Central memory CD8-positive, alpha-beta T cell (primary cell): ENCODE measurements around the gene SLC25A15.
A peak's percentile ranks its signal among the peaks of the same experiment; 100 is the strongest.
"Not testable (repeated sequence)": the region's sequence is repeated elsewhere in the genome, so short reads cannot be mapped to it uniquely, and the experiment has no call there.

ENCODE experiments used
- ATAC-seq: fragments of 150-1000 bp; cut with Tn5 transposase; replicated peaks from 2 replicates; pipeline ENCODE4 v1.10.0; 2022; ENCODE audit warnings: mild to moderate bottlenecking, moderate FRiP score, moderate number of reproducible peaks; ENCODE audit not compliant: poor library complexity, severe bottlenecking; ENCODE audit errors: extremely low read depth
- DNase-seq, 2 donors: peaks; one replicate each; pipeline ENCODE4 v3.0.0; 2021; ENCODE audit warnings: low spot score in 2 of 2
- H3K27ac Mint-ChIP-seq: one replicate; pipeline ENCODE4 v1.8.0; 2022; ENCODE audit warnings: low read depth, mild to moderate bottlenecking, moderate library complexity, mixed read lengths
- H3K27me3 Mint-ChIP-seq: one replicate; pipeline ENCODE4 v1.8.0; 2022; ENCODE audit warnings: mixed read lengths
- H3K36me3 Mint-ChIP-seq: one replicate; pipeline ENCODE4 v1.8.0; 2022; ENCODE audit warnings: mild to moderate bottlenecking, moderate library complexity, mixed read lengths; ENCODE audit not compliant: insufficient read depth
- H3K4me1 Mint-ChIP-seq: one replicate; pipeline ENCODE4 v1.8.0; 2022; ENCODE audit warnings: mixed read lengths
- H3K4me3 Mint-ChIP-seq: one replicate; pipeline ENCODE4 v1.8.0; 2022; ENCODE audit warnings: mild to moderate bottlenecking, moderate library complexity, mixed read lengths
- H3K9me3 Mint-ChIP-seq: one replicate; pipeline ENCODE4 v1.8.0; 2022; ENCODE audit warnings: mixed read lengths

Gene SLC25A15

GRCh38 chr13:40803316-40803715 is 13.9 kb downstream of the SLC25A15 start:
- no peaks in the 10 kb centered on the region for H3K4me1 Mint-ChIP-seq
- H3K36me3 Mint-ChIP-seq = peaks cover 31% of the 10 kb centered on the region
- no peak for ATAC-seq

GRCh38 chr13:40806241-40806640 is 16.8 kb downstream of the SLC25A15 start:
- no peaks in the 10 kb centered on the region for H3K27me3 Mint-ChIP-seq
- H3K4me3 Mint-ChIP-seq = no peak overlapping the region
- H3K9me3 Mint-ChIP-seq = no peaks in the 10 kb centered on the region
- DNase-seq (no peak), ATAC-seq (no peak)
- no peak overlapping the region for H3K27ac Mint-ChIP-seq
- H3K36me3 Mint-ChIP-seq = peaks cover 36% of the 10 kb centered on the region
- no peaks in the 10 kb centered on the region for H3K4me1 Mint-ChIP-seq

More at GRCh38 chr13:40803316-40803715, 13.9 kb downstream of the SLC25A15 start:
- Mint-ChIP-seq H3K9me3 (no peaks in the 10 kb centered on the region), H3K27me3 (no peaks in the 10 kb centered on the region), H3K4me3 (no peak overlapping the region), H3K27ac (no peak overlapping the region)
- no peak for DNase-seq

GRCh38 chr13:40809471-40809870 is 20.1 kb downstream of the SLC25A15 start:
- ATAC-seq = no peak
- no peaks in the 10 kb centered on the region for H3K27me3 Mint-ChIP-seq
- H3K36me3 Mint-ChIP-seq = peaks cover 30% of the 10 kb centered on the region

GRCh38 chr13:40812102-40812501 is 22.7 kb downstream of the SLC25A15 start:
- Mint-ChIP-seq H3K4me3 (no peak overlapping the region), H3K9me3 (no peaks in the 10 kb centered on the region), H3K36me3 (peaks cover 23% of the 10 kb centered on the region), H3K27ac (no peak overlapping the region), H3K27me3 (no peaks in the 10 kb centered on the region), H3K4me1 (no peaks in the 10 kb centered on the region)
- DNase-seq = no peak
- ATAC-seq = no peak

More at GRCh38 chr13:40809471-40809870, 20.1 kb downstream of the SLC25A15 start:
- DNase-seq = no peak
- no peak overlapping the region for H3K4me3 Mint-ChIP-seq
- no peak overlapping the region for H3K27ac Mint-ChIP-seq
- no peaks in the 10 kb centered on the region for H3K9me3 Mint-ChIP-seq
- no peaks in the 10 kb centered on the region for H3K4me1 Mint-ChIP-seq

DNA sequence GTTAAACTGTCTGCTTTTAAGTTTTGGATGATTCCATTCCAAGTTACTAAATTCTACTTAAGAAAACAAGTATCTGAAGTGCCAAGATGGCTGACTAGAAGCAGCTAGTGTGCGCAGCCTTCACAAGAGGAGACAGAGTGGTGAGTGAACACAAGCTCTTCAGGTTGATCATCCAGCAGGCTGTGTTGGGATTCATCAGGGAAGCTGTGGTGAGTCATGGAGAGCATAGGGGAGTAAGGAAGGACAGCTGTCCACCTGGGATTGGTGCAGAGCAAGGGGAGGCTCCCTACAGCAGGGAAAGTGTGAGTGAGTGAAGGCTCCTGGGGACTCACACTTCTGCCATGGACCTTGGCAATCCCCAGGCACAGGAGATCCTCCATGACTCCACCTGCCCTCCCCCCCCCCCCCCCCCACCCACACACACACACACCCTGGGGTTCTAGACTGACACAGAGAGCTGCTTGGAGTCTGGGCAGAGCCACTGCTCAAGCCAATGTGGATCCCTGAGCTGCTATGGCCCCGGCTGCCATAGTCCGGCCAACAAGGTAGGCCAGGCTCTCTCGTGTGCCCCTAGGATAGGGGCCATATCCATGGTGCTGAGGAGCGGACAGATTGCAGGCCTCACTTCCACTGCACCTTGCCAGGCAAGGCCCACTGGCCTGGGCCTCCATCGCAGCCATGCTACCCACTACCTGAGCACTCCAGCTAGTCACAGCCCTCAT is 23.5 kb downstream of the SLC25A15 start:
- Mint-ChIP-seq H3K36me3 (peaks cover 18% of the 10 kb centered on the region), H3K4me1 (no peaks in the 10 kb centered on the region), H3K27me3 (no peaks in the 10 kb centered on the region), H3K4me3 (no peak overlapping the region), H3K9me3 (no peaks in the 10 kb centered on the region), H3K27ac (no peak overlapping the region)
- DNase-seq (no peak), ATAC-seq (no peak)

DNA sequence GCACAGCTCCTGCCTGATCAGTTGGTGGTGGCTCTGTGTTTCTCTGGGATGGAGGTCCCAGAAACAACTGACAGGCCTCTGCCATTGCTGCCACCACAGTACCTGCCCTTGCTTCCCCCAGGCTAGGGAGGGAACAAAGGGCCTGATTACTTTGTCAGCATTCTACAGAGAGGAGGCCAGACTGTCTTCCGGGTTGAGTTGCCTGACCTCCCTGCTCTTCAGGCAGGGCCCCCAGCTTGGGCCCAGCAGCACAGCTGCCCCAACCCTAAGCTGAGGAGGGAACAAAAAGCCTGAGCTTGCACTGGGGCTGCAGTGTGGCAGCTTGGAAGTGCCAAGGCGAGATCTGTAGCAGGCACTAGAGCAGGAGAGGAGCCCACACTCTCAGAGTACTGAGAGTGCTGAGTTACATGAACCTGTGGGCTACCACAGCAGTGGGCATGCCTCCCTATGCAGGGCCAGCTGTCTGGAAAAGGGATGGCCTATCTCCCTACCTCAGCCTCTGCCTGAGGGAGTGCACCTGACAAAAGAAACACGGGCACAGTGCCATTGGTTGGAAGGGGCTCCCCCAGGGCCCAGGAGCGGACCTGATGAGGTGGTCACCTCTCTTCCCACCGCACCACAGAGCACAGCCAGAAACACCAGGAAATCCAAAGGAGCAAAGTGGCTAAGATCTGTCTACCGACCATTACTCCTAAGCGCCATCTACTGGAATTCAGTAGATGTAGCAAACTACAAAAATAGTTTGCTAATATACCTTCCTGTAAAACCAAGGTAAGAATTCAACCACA is 24.4 kb downstream of the SLC25A15 start:
- Mint-ChIP-seq H3K27me3 (no peaks in the 10 kb centered on the region), H3K36me3 (peaks cover 13% of the 10 kb centered on the region), H3K9me3 (no peaks in the 10 kb centered on the region), H3K4me3 (no peak overlapping the region), H3K4me1 (no peaks in the 10 kb centered on the region), H3K27ac (peak overlapping the region; percentile 55)
- ATAC-seq = peak; percentile 14
- DNase-seq = no peak

DNA sequence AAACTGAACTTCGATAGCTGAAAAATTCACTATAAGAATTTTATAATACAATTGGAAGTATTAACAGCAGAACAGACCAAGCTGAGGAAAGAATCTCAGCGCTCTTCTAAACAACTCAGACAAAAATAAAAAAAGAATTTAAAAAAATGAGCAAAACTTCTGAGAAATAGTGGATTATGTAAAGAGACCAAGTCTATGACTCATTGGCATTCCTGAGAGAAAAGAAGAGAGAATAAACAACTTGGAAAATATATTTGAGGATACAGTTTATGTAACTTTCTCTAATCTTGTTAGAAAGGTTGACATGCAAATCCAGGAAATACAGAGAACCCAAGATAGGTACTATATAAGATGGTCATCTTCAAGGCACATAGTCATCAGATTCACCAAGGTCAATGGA is 25.4 kb downstream of the SLC25A15 start:
- no peak for ATAC-seq
- Mint-ChIP-seq H3K9me3 (no peaks in the 10 kb centered on the region), H3K27ac (no peak overlapping the region), H3K4me3 (no peak overlapping the region), H3K27me3 (no peaks in the 10 kb centered on the region), H3K4me1 (no peaks in the 10 kb centered on the region), H3K36me3 (peaks cover 8% of the 10 kb centered on the region)
- DNase-seq = no peak

DNA sequence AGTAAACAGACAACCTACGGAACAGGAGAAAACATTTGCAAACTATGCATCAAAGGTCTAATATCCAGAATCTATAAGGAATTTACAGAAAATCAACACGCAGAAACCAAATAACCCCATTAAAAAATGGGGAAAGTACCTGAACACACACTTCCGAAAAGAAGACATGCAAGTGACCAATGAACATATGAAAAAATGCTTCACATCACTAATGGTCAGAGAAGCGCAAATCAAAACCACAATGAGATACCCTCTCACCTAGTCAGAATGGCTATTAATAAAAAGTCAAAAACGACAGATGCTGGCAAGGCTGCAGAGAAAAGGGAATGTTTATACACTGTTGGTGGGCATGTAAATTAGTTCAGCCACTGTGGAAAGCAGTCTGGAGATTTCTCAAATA is 29.5 kb downstream of the SLC25A15 start:
- no peak for ATAC-seq

DNA sequence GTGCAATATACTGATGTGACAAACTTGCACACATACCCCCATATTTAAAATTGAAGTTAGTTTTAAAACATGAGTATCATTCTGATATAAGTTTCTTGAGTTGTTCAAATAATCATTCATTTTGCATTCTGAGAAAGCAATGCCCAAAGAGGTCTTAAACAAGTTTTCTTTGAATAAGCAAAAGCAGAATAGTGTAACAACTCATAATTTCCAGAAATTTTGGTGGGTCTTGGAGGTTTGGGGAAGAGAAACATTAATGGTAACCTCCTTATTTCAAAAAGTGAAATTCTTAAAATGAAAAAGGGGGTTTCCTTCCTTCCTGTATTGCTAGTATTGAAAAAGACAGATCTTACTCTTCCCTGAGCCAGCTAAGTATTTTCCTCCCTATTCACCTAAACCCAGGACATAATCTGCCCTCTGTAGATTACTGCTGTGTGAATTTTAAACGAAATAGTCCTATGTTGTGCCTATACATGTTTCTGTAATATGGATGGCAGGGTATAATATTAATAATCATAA is 30.4 kb downstream of the SLC25A15 start:
- DNase-seq (no peak), ATAC-seq (no peak)
- H3K27ac Mint-ChIP-seq = no peak overlapping the region
- H3K4me1 Mint-ChIP-seq = no peaks in the 10 kb centered on the region
- H3K27me3 Mint-ChIP-seq = no peaks in the 10 kb centered on the region
- no peaks in the 10 kb centered on the region for H3K9me3 Mint-ChIP-seq
- H3K4me3 Mint-ChIP-seq = no peak overlapping the region
- no peaks in the 10 kb centered on the region for H3K36me3 Mint-ChIP-seq

More for the DNA sequence above, 29.5 kb downstream of the SLC25A15 start:
- H3K36me3 Mint-ChIP-seq = no peaks in the 10 kb centered on the region
- no peaks in the 10 kb centered on the region for H3K9me3 Mint-ChIP-seq
- no peak for DNase-seq
- H3K27me3 Mint-ChIP-seq = no peaks in the 10 kb centered on the region
- H3K27ac Mint-ChIP-seq = no peak overlapping the region
- H3K4me1 Mint-ChIP-seq = no peaks in the 10 kb centered on the region
- no peak overlapping the region for H3K4me3 Mint-ChIP-seq

DNA sequence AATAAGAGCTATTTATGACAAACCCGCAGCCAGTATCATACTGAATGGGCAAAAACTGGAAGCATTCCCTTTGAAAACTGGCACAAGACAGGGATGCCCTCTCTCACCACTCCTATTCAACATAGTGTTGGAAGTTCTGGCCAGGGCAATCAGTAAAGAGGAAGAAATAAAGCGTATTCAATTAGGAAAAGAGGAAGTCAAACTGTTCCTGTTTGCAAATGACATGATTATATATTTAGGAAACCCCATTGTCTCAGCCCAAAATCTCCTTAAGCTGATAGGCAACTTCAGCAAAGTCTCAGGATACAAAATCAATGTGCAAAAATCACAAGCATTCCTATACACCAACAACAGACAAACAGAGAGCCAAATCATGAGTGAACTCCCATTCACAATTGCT is 50.3 kb downstream of the SLC25A15 start:
- DNase-seq, ATAC-seq, H3K27ac Mint-ChIP-seq, H3K27me3 Mint-ChIP-seq, H3K9me3 Mint-ChIP-seq, H3K4me1 Mint-ChIP-seq, H3K36me3 Mint-ChIP-seq, H3K4me3 Mint-ChIP-seq: not testable (repeated sequence)

DNA sequence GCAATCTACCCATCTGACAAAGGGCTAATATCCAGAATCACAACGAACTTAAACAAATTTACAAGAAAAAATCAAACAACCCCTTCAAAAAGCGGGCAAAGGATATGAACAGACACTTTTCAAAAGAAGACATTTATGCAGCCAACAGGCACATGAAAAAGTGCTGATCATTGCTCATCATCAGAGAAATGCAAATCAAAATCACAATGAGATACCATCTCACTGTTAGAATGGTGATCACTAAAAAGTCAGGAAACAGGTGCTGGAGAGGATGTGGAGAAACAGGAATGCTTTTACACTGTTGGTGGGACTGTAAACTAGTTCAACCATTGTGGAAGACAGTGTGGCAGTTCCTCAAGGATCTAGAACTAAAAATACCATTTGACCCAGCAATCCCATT is 51.5 kb downstream of the SLC25A15 start:
- not testable (repeated sequence) for H3K9me3 Mint-ChIP-seq, ATAC-seq, H3K27ac Mint-ChIP-seq, DNase-seq, H3K27me3 Mint-ChIP-seq, H3K4me1 Mint-ChIP-seq, H3K4me3 Mint-ChIP-seq, H3K36me3 Mint-ChIP-seq
